PC-9 (cell line): ENCODE results near the gene SIPA1L2.

Experiments
- CTCF ChIP-seq: fragments of 200-600 bp; sonication (generic); conservative IDR thresholded peaks from 2 replicates; pipeline ENCODE4 v1.6.1; 2017; ENCODE audit warnings: mixed run types, antibody characterized with exemption, mild to moderate bottlenecking, moderate library complexity
- EZH2 ChIP-seq: fragments of 200-600 bp; sonication (generic); IDR thresholded peaks from 2 replicates; pipeline ENCODE4 v1.8.0; 2017; ENCODE audit warnings: antibody characterized with exemption, low read depth

- TF ChIP-seq CTCF (no peak), EZH2 (no peak)
Measured at GRCh38 chr1:232675898-232676297, 46.0 kb upstream of the SIPA1L2 start.
